GM04503 (cell line): ENCODE data around the gene PLD2.
"Not testable (repeated sequence)": the region's sequence is repeated elsewhere in the genome, so short reads cannot be mapped to it uniquely, and the experiment has no call there.

Experiments
- DNase-seq: peaks from one replicate; pipeline ENCODE4 v3.0.0-alpha.2; 2012; ENCODE audit warnings: low read depth

The PLD2 gene

DNA sequence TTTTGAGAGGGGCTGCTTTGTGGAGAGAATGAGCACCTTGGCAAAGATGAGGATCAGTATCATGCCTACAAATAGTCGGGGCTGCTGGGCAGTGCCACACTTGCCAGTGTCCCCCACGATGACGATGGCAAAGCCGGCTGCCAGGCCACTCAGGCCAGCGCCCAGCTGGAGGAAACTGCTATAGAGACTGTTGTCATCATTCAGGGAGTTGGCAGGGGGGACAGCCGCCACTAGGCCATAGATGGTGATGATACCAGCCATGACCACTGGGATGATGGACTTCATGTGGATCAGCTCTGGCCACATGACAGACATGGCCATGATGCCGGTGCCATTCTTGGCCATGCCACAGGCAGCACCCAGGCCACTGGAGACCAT is 50.0 kb downstream of the PLD2 start:
- DNase-seq, result no peak

DNA sequence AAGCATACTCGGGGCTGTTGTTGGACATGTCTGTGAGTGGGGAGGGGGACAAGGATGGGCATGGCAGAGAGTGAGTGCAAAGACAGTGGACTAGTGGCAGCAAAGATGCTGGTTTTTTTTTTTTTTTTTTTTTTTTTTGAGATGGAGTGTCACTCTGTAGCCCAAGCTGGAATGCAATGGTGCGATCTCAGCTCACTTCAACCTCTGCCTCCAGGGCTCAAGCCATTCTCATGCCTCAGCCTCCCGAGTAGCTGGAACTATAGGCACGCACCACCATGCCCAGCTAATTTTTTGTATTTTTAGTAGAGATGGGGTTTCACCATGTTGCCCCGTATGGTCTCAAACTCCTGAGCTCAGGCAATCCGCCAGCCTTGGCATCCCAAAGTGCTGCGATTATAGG is 50.4 kb downstream of the PLD2 start:
- DNase-seq, result not testable (repeated sequence)

DNA sequence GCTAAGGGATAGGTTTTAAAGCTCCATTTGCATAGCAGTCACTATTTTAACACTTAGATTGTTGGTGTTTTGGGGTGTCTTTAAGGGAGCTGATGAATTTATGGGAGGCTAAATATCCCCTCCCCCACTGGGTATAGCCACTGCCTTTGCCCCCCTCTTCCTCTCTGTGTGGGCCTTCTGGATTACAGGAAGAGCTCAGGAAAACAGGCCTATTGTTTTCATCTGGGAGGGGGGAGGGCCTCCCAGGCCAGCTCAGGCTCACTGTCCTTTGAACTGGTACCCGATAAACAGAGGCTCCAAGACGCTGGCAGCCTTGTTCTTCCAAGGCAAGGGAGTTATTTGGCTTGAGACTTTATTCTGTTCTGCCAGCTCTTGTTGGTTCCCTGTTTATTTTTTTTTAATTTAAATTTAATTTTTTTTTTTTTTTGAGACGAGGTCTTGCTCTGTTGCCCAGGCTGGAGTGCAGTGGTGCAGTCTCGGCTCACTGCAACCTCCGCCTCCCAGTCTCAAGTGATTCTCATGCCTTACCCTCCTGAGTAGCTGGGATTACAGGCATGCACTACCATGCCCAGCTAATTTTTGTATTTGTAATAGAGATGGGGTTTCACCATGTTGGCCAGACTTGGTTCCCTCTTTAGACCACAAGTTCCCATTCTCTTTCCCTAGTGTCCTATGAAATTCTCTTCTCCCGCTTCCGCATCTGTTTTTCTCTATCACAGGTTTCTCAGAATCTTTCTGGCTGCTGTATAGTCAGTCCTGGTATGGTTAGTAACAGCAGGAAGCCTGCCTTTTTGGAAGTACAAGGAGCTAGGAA is 51.3 kb downstream of the PLD2 start:
- DNase-seq, result no peak

- DNase-seq, result no peak
These were observed 51.9 kb downstream of the PLD2 start for GRCh38 chr17:4858882-4859260.

- no peak for DNase-seq
These were observed 53.1 kb downstream of the PLD2 start for GRCh38 chr17:4859816-4860625.

DNA sequence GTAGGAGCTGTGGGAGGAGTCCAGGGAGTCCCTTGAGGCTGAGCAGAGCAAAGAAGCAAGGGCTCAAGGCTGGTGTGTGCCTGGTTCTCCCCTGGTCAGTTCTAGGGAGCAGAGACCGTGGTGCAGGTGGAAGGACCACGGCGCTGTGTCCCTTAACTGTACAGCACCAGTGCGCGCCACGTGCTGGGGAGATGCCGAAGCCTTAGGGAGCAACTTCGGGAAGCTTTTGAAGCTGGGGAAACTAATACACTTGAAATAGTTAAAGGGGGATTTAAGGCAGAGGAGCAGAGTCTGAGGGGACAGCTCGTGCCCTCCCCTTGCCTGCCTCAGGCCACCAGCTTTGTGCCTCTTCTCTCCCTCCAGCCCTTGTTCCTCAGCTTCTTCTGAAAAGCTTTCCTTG is 53.7 kb downstream of the PLD2 start:
- DNase-seq, result no peak

- DNase-seq, result no peak
These were observed 54.1 kb downstream of the PLD2 start for GRCh38 chr17:4861052-4861451.

- no peak for DNase-seq
These were observed 55.8 kb downstream of the PLD2 start for GRCh38 chr17:4862720-4863119.

- DNase-seq, result no peak
These were observed 56.4 kb downstream of the PLD2 start for GRCh38 chr17:4863321-4863720.

- DNase-seq, result not testable (repeated sequence)
These were observed 60.6 kb downstream of the PLD2 start for GRCh38 chr17:4867535-4867934.

- DNase-seq, result not testable (repeated sequence)
These were observed 62.4 kb downstream of the PLD2 start for GRCh38 chr17:4869058-4869998.

- DNase-seq, result no peak
These were observed 63.9 kb downstream of the PLD2 start for GRCh38 chr17:4870855-4871254.

- DNase-seq, result no peak
These were observed 65.8 kb downstream of the PLD2 start for GRCh38 chr17:4872786-4873185.
